ENCODE data around the gene RPL19. TPM values are rescaled to one million over a fixed set of nuclear protein-coding genes. Genes with fewer than 3 reads are reported as not detected.

Gene RPL19
- total RNA-seq, 1 donor from 2014 or later = 1,422 TPM

DNA sequence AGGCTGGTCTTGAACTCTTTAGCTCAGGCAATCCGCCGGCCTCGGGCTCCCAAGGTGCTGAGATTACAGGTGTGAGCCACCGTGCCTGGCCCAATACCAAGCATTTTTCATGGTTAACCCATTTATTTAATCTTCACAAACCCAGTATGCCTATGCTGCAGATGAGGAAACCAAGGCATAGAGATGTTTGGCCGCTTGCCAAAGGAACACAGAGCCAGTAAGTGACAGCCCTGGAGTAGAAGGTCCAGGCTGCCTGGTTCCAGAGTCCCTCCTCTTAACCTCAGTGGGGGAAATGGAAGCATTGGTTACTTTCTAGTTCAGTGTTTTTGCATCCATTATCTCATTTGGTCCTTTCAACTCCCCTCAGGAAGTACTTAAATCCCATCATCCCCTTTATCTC, 18.8 kb upstream of the RPL19 start:
- Mint-ChIP-seq H3K36me3 (peaks cover 33% of the 10 kb centered on the region), H3K27me3 (ENCODE audit: low read depth) (no peaks in the 10 kb centered on the region), H3K9me3 (no peaks in the 10 kb centered on the region), H3K4me1 (no peaks in the 10 kb centered on the region), H3K4me3 (no peak overlapping the region), H3K27ac (no peak overlapping the region)
- no peak for DNase-seq (ENCODE audit: low spot score in 2 of 2, unreplicated experiment in 2 of 2)
- TF ChIP-seq, protein P1, sequence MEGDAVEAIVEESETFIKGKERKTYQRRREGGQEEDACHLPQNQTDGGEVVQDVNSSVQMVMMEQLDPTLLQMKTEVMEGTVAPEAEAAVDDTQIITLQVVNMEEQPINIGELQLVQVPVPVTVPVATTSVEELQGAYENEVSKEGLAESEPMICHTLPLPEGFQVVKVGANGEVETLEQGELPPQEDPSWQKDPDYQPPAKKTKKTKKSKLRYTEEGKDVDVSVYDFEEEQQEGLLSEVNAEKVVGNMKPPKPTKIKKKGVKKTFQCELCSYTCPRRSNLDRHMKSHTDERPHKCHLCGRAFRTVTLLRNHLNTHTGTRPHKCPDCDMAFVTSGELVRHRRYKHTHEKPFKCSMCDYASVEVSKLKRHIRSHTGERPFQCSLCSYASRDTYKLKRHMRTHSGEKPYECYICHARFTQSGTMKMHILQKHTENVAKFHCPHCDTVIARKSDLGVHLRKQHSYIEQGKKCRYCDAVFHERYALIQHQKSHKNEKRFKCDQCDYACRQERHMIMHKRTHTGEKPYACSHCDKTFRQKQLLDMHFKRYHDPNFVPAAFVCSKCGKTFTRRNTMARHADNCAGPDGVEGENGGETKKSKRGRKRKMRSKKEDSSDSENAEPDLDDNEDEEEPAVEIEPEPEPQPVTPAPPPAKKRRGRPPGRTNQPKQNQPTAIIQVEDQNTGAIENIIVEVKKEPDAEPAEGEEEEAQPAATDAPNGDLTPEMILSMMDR (IDR thresholded peaks at IDR 0.05; ENCODE audit: unreplicated experiment) = no peak

DNA sequence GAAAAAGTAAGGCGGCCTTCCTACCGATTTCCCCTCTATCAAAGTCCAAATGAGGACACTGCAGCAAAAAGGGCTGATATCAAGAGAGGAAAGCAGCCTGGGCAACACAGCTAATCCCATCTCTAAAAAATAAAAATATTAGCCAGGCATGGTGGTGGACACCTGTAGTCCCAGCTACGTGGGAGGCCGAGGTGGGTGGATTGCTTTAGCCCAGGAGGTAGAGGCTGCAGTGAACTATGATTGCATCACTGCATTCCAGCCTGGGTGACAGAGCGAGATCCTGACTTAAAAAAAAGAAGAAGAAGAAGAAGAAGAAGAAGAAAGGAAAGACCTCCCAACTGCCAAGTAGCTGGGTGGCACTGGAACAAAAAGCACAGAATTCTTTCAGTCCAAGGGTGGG, 17.0 kb upstream of the RPL19 start:
- Mint-ChIP-seq H3K4me3 (no peak overlapping the region), H3K9me3 (no peaks in the 10 kb centered on the region), H3K27ac (no peak overlapping the region), H3K27me3 (ENCODE audit: low read depth) (no peaks in the 10 kb centered on the region), H3K36me3 (peaks cover 19% of the 10 kb centered on the region), H3K4me1 (no peaks in the 10 kb centered on the region)
- TF ChIP-seq, protein P1 (IDR thresholded peaks at IDR 0.05; ENCODE audit: unreplicated experiment) = no peak
- DNase-seq (ENCODE audit: low spot score in 2 of 2, unreplicated experiment in 2 of 2) = no peak

DNA sequence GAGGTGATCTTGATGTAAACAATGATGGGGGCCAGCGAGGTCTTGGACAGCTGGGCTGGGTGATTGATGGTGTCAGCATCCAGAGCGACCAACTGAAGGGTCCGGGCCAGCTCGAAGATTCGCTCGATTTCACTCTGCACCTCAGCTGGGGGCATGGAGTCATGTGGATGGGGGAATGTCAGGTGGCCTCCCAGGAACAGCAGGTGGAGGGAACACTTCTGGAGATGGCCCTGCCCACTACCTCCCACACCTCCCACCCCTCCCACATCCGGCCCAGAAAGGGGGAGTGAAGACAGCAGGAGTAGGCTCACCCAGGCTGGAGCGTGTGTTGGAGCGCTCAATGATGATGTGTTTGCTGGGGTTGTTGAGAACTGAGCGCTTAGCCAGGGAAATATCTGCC, 16.4 kb upstream of the RPL19 start:
- no peak for DNase-seq (ENCODE audit: low spot score in 2 of 2, unreplicated experiment in 2 of 2)
- no peaks in the 10 kb centered on the region for H3K9me3 Mint-ChIP-seq
- no peak overlapping the region for H3K27ac Mint-ChIP-seq
- no peaks in the 10 kb centered on the region for H3K27me3 Mint-ChIP-seq (ENCODE audit: low read depth)
- TF ChIP-seq, protein P1 (IDR thresholded peaks at IDR 0.05; ENCODE audit: unreplicated experiment) = no peak
- no peak overlapping the region for H3K4me3 Mint-ChIP-seq
- H3K36me3 Mint-ChIP-seq = peaks cover 19% of the 10 kb centered on the region
- H3K4me1 Mint-ChIP-seq = no peaks in the 10 kb centered on the region

DNA sequence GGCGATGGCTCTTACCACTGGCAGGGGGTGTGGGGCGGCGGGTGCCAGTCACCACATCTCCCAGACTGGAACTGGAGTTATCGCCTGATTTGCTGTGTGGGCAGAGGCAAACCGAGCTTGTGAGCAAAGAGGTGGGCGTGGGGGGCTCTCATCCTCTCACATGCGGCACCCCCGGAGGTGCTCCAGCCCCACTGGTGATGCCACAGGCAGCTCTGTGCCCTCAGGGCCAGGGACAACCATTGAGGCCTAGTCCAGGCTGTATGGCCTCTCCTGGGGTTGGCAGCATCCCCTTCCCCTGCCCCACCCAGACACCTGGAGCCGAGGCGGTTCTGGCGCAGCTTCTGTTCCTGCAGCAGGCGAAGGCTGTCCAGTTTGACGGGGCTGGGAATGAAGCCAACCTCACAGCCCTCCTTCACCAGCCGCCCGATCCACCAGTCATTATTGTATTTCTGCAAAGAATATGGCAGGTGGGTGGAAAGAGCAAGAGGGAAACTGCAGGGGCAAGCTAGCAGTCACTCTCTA, 13.5 kb upstream of the RPL19 start:
- Mint-ChIP-seq H3K36me3 (peaks cover 17% of the 10 kb centered on the region), H3K4me3 (no peak overlapping the region), H3K27me3 (ENCODE audit: low read depth) (no peaks in the 10 kb centered on the region), H3K9me3 (no peaks in the 10 kb centered on the region), H3K27ac (no peak overlapping the region), H3K4me1 (no peaks in the 10 kb centered on the region)
- TF ChIP-seq, protein P1 (IDR thresholded peaks at IDR 0.05; ENCODE audit: unreplicated experiment) = no peak
- DNase-seq (ENCODE audit: low spot score in 2 of 2, unreplicated experiment in 2 of 2) = no peak

DNA sequence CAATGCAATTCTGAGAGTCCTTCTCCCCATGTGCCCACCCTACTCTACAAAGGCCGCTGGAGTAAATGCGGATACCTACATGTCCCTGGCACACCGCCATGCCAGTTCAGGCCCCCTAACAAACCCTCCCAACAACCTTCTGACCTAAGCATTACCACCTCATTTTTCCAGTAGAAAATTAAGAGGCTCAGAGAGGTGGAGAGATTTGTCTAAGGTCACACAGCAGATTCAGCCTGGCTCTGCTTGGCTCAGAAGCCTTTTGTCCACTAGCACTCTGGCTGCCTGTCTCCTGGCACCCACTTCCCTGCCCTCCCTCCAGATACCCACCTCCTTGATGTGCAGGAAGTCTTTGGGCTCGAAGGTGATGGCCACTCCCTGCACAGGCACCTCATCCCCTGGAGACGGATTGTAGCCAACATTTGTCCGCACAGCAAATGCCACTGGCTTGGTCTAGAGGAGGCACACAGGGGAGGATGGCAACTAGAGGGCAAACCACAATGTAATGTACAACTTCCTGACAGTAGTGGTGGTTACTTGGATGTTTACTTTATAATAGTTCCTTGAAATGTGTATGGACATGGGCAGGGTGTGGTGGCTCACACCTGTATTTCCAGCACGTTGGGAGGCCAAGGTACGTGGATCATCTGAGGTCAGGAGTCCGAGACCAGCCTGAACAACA, 12.8 kb upstream of the RPL19 start:
- no peak overlapping the region for H3K27ac Mint-ChIP-seq
- TF ChIP-seq, protein P1 (IDR thresholded peaks at IDR 0.05; ENCODE audit: unreplicated experiment) = no peak
- no peak for DNase-seq (ENCODE audit: low spot score in 2 of 2, unreplicated experiment in 2 of 2)
- H3K4me3 Mint-ChIP-seq = no peak overlapping the region
- H3K36me3 Mint-ChIP-seq = peaks cover 19% of the 10 kb centered on the region
- H3K27me3 Mint-ChIP-seq (ENCODE audit: low read depth) = no peaks in the 10 kb centered on the region
- no peaks in the 10 kb centered on the region for H3K9me3 Mint-ChIP-seq
- no peaks in the 10 kb centered on the region for H3K4me1 Mint-ChIP-seq

Data from mesothelial cell of epicardium (in vitro differentiated cells).